GM23338 (cell line): ENCODE results near the gene LRRC52. TPM values are rescaled to one million over a fixed set of nuclear protein-coding genes. Genes with fewer than 3 reads are reported as not detected.

ENCODE experiments used
- ATAC-seq: fragments of 200-7000 bp; cut with Tn5 transposase; 3 replicates; pipeline ENCODE4 v1.9.1; 2020
- DNase-seq: peaks from one replicate; pipeline ENCODE4 v3.0.0-alpha.2; 2015; ENCODE audit warnings: low spot score
- H2AFZ ChIP-seq: fragments of 200-600 bp; sonication (generic); 2 replicates; pipeline ENCODE4 v1.8.0; 2016; ENCODE audit warnings: antibody characterized with exemption, mild to moderate bottlenecking, moderate library complexity
- H3F3A ChIP-seq: fragments of 200-600 bp; sonication (generic); replicated peaks from 2 replicates; pipeline ENCODE4 v1.8.0; 2017; ENCODE audit warnings: antibody characterized with exemption, mixed run types, low read depth
- H3K27ac ChIP-seq: fragments of 200-600 bp; sonication (generic); 2 replicates; pipeline ENCODE4 v1.6.1; 2016; ENCODE audit warnings: low read depth
- H3K27me3 ChIP-seq: fragments of 200-600 bp; sonication (generic); 2 replicates; pipeline ENCODE4 v1.8.0; 2016; ENCODE audit warnings: mild to moderate bottlenecking, mixed run types, moderate library complexity; ENCODE audit not compliant: insufficient read depth
- H3K36me3 ChIP-seq: fragments of 200-600 bp; sonication (generic); 2 replicates; pipeline ENCODE4 v1.8.0; 2016; ENCODE audit warnings: mild to moderate bottlenecking; ENCODE audit not compliant: insufficient read depth
- H3K4me1 ChIP-seq: fragments of 200-600 bp; sonication (generic); 2 replicates; pipeline ENCODE4 v1.8.0; 2016; ENCODE audit warnings: mild to moderate bottlenecking, moderate library complexity; ENCODE audit not compliant: insufficient read depth
- H3K4me2 ChIP-seq: fragments of 200-600 bp; sonication (generic); 2 replicates; pipeline ENCODE4 v1.7.1; 2017; ENCODE audit warnings: mixed run types
- H3K4me3 ChIP-seq: fragments of 200-600 bp; sonication (generic); 2 replicates; pipeline ENCODE4 v1.6.1; 2016; ENCODE audit warnings: mixed run types
- H3K79me2 ChIP-seq: fragments of 200-600 bp; sonication (generic); replicated peaks from 2 replicates; pipeline ENCODE4 v1.8.0; 2017; ENCODE audit warnings: mild to moderate bottlenecking; ENCODE audit not compliant: insufficient read depth
- H3K9me2 ChIP-seq: fragments of 200-600 bp; sonication (generic); 2 replicates; pipeline ENCODE4 v1.8.0; 2017; ENCODE audit not compliant: insufficient read depth
- H4K20me1 ChIP-seq: fragments of 200-600 bp; sonication (generic); replicated peaks from 2 replicates; pipeline ENCODE4 v1.8.0; 2017; ENCODE audit warnings: mild to moderate bottlenecking; ENCODE audit not compliant: insufficient read depth
- H3K27ac Mint-ChIP-seq: 2 replicates; pipeline ENCODE4 v1.8.0; 2020; ENCODE audit warnings: inconsistent platforms, mild to moderate bottlenecking, moderate library complexity, mixed read lengths
- H3K27me3 Mint-ChIP-seq: 3 replicates; pipeline ENCODE4 v1.8.0; 2022; ENCODE audit warnings: low read depth, mild to moderate bottlenecking, moderate library complexity, mixed read lengths, inconsistent platforms; ENCODE audit not compliant: insufficient read depth, poor library complexity
- H3K36me3 Mint-ChIP-seq: 3 replicates; pipeline ENCODE4 v1.8.0; 2021; ENCODE audit warnings: low read depth, mild to moderate bottlenecking, inconsistent platforms, moderate library complexity, mixed read lengths
- H3K4me1 Mint-ChIP-seq: 3 replicates; pipeline ENCODE4 v1.8.0; 2020; ENCODE audit warnings: mild to moderate bottlenecking, inconsistent platforms, mixed read lengths
- H3K4me3 Mint-ChIP-seq: 3 replicates; pipeline ENCODE4 v1.8.0; 2021; ENCODE audit warnings: moderate library complexity, mild to moderate bottlenecking, inconsistent platforms, mixed read lengths
- H3K9me3 Mint-ChIP-seq: 3 replicates; pipeline ENCODE4 v1.8.0; 2020; ENCODE audit warnings: moderate library complexity, mild to moderate bottlenecking, inconsistent platforms, mixed read lengths
- CREB1 ChIP-seq: fragments of 250-450 bp; sonication (Bioruptor Pico); IDR thresholded peaks from 2 replicates; pipeline ENCODE4 v1.5.0; 2020; ENCODE audit warnings: low read depth, mild to moderate bottlenecking, moderate library complexity
- CTCF ChIP-seq, 2 experiments: fragments of 200-600 bp in 1 of 2; sonication (generic) in 1 of 2; conservative IDR thresholded peaks; 2 replicates each; pipeline versions ENCODE4 v1.5.1 to v1.6.1; 2016 to 2017; ENCODE audit warnings: antibody characterized with exemption in 2 of 2, low read depth in 2 of 2, mild to moderate bottlenecking in 2 of 2, moderate library complexity in 1 of 2
- ETS1 ChIP-seq: IDR thresholded peaks from 2 replicates; pipeline ENCODE4 v1.6.1; 2016; ENCODE audit warnings: antibody characterized with exemption
- EZH2 ChIP-seq: fragments of 200-600 bp; sonication (generic); IDR thresholded peaks from one replicate; pipeline ENCODE4 v1.8.0; 2017; ENCODE audit warnings: antibody characterized with exemption, mild to moderate bottlenecking, low read depth; ENCODE audit not compliant: unreplicated experiment
- EZH2phosphoT487 ChIP-seq: fragments of 200-600 bp; sonication (generic); IDR thresholded peaks from one replicate; pipeline ENCODE4 v1.8.1; 2018; ENCODE audit warnings: antibody characterized with exemption; ENCODE audit not compliant: unreplicated experiment
- JUNB ChIP-seq: IDR thresholded peaks from one replicate; pipeline ENCODE4 v1.6.1; 2016; ENCODE audit warnings: antibody characterized with exemption; ENCODE audit not compliant: unreplicated experiment
- NANOG ChIP-seq: IDR thresholded peaks from 2 replicates; pipeline ENCODE4 v1.6.1; 2016; ENCODE audit warnings: antibody characterized with exemption, borderline replicate concordance
- REST ChIP-seq: IDR thresholded peaks from one replicate; pipeline ENCODE4 v1.6.1; 2018; ENCODE audit warnings: antibody characterized with exemption; ENCODE audit not compliant: unreplicated experiment
- STAT1 ChIP-seq: IDR thresholded peaks from one replicate; pipeline ENCODE4 v1.6.1; 2016; ENCODE audit warnings: antibody characterized with exemption; ENCODE audit not compliant: unreplicated experiment
- ZNF114 ChIP-seq: fragments of 250-450 bp; sonication (Bioruptor Pico); IDR thresholded peaks from 2 replicates; pipeline ENCODE4 v1.5.0; 2020; ENCODE audit warnings: mild to moderate bottlenecking, moderate library complexity
- ZNF331 ChIP-seq: fragments of 250-450 bp; sonication (Bioruptor Pico); IDR thresholded peaks from 2 replicates; pipeline ENCODE4 v1.5.0; 2020; ENCODE audit warnings: low read depth, mild to moderate bottlenecking, moderate library complexity
- polyA plus RNA-seq: library from polyadenylated mRNA; unstranded; fragments of >200 nt; fragmentation: Nextera tagmentation; extraction: Ambion mirVana; gene quantifications from 2 replicates; pipeline ENCODE4 v1.2.1, GENCODE V29; 2016
- total RNA-seq: library from RNA; depleted of rRNA; stranded (reverse); fragments of >200 nt; shearing (Covaris generic); gene quantifications from 2 replicates; pipeline ENCODE4 v1.2.3, GENCODE V29; 2014

Gene LRRC52
- total and polyA plus RNA-seq, 2 experiments from 2014 or later, result not detected

- TF ChIP-seq REST, result no peak
- no peak for TF ChIP-seq ZNF331 (CRISPR knock-in tag)
- TF ChIP-seq ETS1, result no peak
- TF ChIP-seq CREB1 (CRISPR knock-in tag), result no peak
- TF ChIP-seq STAT1, result no peak
These were observed 16.4 kb upstream of the LRRC52 start (continued) for GRCh38 chr1:165527251-165528007.

GRCh38 chr1:165531021-165531420, 12.8 kb upstream of the LRRC52 start:
- Histone ChIP-seq H3K4me1 (peaks cover 8% of the 10 kb centered on the region; the same call in 1 of the 2 replicates), H3K36me3 (no peaks in the 10 kb centered on the region), H3K79me2 (no peaks in the 10 kb centered on the region), H3K27ac (no peak overlapping the region), H2AFZ (no peak overlapping the region), H3K4me3 (no peak overlapping the region), H3K9me2 (peaks cover 10% of the 10 kb centered on the region; the same call in 1 of the 2 replicates), H4K20me1 (no peaks in the 10 kb centered on the region), H3K4me2 (no peak overlapping the region), H3K27me3 (no peaks in the 10 kb centered on the region), H3F3A (no peaks in the 10 kb centered on the region)
- no peaks in the 10 kb centered on the region for H3K9me3 Mint-ChIP-seq
- peaks cover 4% of the 10 kb centered on the region for H3K27me3 Mint-ChIP-seq
- H3K36me3 Mint-ChIP-seq, result no peaks in the 10 kb centered on the region
- DNase-seq (no peak), ATAC-seq (no peak)
- no peak overlapping the region for H3K4me3 Mint-ChIP-seq
- no peak overlapping the region for H3K27ac Mint-ChIP-seq
- peaks cover 11% of the 10 kb centered on the region; the same call in 2 of the 3 replicates for H3K4me1 Mint-ChIP-seq
- no peak for TF ChIP-seq ETS1
- TF ChIP-seq NANOG, result no peak
- no peak for TF ChIP-seq JUNB
- no peak for TF ChIP-seq ZNF114 (CRISPR knock-in tag)
- TF ChIP-seq EZH2phosphoT487, result no peak
- TF ChIP-seq CTCF (conservative IDR thresholded peaks at IDR 0.05; ENCODE audit: low read depth in 2 of 2), result no peak
- TF ChIP-seq REST, result no peak
- no peak for TF ChIP-seq EZH2
- no peak for TF ChIP-seq ZNF331 (CRISPR knock-in tag)
